Left lung (tissue), 10 donors: ENCODE results near the gene EML1. TPM values are rescaled to one million over a fixed set of nuclear protein-coding genes. Genes with fewer than 3 reads are reported as not detected.

Source experiments
- ATAC-seq: fragments of 200-7000 bp; cut with Tn5 transposase; one replicate; pipeline ENCODE4 v1.9.1; 2020; ENCODE audit warnings: moderate library complexity
- DNase-seq, 4 donors: peaks; one replicate each; pipeline ENCODE4 v3.0.0-alpha.2; 2013 to 2020
- H3K27ac ChIP-seq, 2 donors: fragments of 200-600 bp; sonication (generic) in 1 of 2; one replicate each; pipeline versions ENCODE4 v1.5.0 to v1.8.0; 2020 to 2021
- H3K27me3 ChIP-seq, 2 donors: fragments of 200-600 bp; sonication (generic) in 1 of 2; one replicate each; pipeline versions ENCODE4 v1.5.0 to v1.8.0; 2020 to 2021
- H3K36me3 ChIP-seq, 2 donors: fragments of 200-600 bp; sonication (generic) in 1 of 2; one replicate each; pipeline versions ENCODE4 v1.5.0 to v1.8.0; 2020 to 2021
- H3K4me1 ChIP-seq, 2 donors: fragments of 200-600 bp; one replicate each; pipeline ENCODE4 v1.8.0; 2021
- H3K4me3 ChIP-seq, 2 donors: fragments of 200-600 bp; sonication (generic) in 1 of 2; one replicate each; pipeline versions ENCODE4 v1.5.0 to v1.8.0; 2020 to 2021; ENCODE audit warnings: mild to moderate bottlenecking in 1 of 2
- H3K9me3 ChIP-seq, 2 donors: fragments of 200-600 bp; sonication (generic) in 1 of 2; one replicate each; pipeline versions ENCODE4 v1.5.0 to v1.8.0; 2020 to 2021
- CTCF ChIP-seq, 2 donors: fragments of 200-600 bp; sonication (generic) in 1 of 2; IDR thresholded peaks; one replicate each; pipeline versions ENCODE4 v1.5.0 to v1.8.0; 2021; ENCODE audit warnings: antibody characterized with exemption in 2 of 2
- intact Hi-C, 2 donors: fragments of 100-400 bp; cut with DNase I; formaldehyde crosslinking; loops; one replicate each; pipeline versions ENCODE4 v1.11.2 to v1.14.2; 2022
- polyA plus RNA-seq, 6 donors: library from polyadenylated mRNA; unstranded; fragments of 120-200 nt; gene quantifications; one replicate each; pipeline ENCODE4 v1.2.1, GENCODE V29; 2013; ENCODE audit not compliant: insufficient read length in 6 of 6
- total RNA-seq, 2 donors: library from RNA; stranded (reverse); fragmentation: NEBNext Ultra II Directional; extraction: Animal tissue kit (Norgen Biotek cat#: 25700); gene quantifications; one replicate each; pipeline ENCODE4 v1.2.1, GENCODE V29; 2021
- donor health status: DM: no; HTN: yes; CAD: no.
- donor health status: DM: no; HTN: no; CAD: no.

The EML1 gene
- total and polyA plus RNA-seq, 8 donors: 24.6 to 48.6 (median 42.2) TPM

GRCh38 chr14:99889268-99889667, 96.1 kb downstream of the EML1 start:
- Histone ChIP-seq H3K27me3 (no peaks in the 10 kb centered on the region), H3K4me1 (no peaks in the 10 kb centered on the region), H3K27ac (no peak overlapping the region), H3K9me3 (no peaks in the 10 kb centered on the region), H3K36me3 (no peaks in the 10 kb centered on the region), H3K4me3 (no peak overlapping the region)
- DNase-seq (no peak), ATAC-seq (no peak)
- intact Hi-C loops: loop anchor here in 1 of 2 donors (5.0 kb wide), 1 partner anchor 157 kb away; no protein-coding TSS in a partner anchor
- TF ChIP-seq CTCF (IDR thresholded peaks at IDR 0.05): no peak

- Histone ChIP-seq H3K36me3 (no peaks in the 10 kb centered on the region), H3K9me3 (no peaks in the 10 kb centered on the region), H3K4me1 (no peaks in the 10 kb centered on the region), H3K27me3 (no peaks in the 10 kb centered on the region), H3K27ac (no peak overlapping the region), H3K4me3 (no peak overlapping the region)
- no peak for DNase-seq
- intact Hi-C loops: no loop called here
- no peak for ATAC-seq
- TF ChIP-seq CTCF (IDR thresholded peaks at IDR 0.05): no peak
These were observed 98.1 kb downstream of the EML1 start for GRCh38 chr14:99891266-99891665.

DNA sequence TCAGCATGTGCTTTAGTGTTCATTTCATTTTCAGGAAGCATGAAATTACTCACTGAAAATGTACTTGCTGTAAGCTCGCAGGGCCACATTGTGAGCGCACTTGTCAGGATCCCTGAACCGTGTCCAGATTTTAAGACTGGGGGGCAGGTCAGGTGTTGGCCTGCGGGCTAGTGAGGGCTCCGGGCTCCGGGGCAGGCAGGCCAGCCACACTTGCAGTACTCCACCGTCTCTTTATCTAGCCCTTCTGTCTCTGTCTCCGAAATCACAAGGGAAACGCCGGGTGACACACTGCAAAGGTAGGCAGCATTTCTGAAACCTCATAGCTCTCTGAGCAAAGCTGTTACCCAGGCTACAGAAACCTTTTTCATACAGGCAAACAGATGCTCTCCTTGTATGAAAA, 98.7 kb downstream of the EML1 start:
- no peak overlapping the region for H3K27ac ChIP-seq
- H3K4me3 ChIP-seq: no peak overlapping the region
- H3K36me3 ChIP-seq: no peaks in the 10 kb centered on the region
- ATAC-seq (no peak), DNase-seq (no peak)
- TF ChIP-seq CTCF (IDR thresholded peaks at IDR 0.05): no peak
- no peaks in the 10 kb centered on the region for H3K9me3 ChIP-seq
- no peaks in the 10 kb centered on the region for H3K27me3 ChIP-seq
- no peaks in the 10 kb centered on the region for H3K4me1 ChIP-seq
- intact Hi-C loops: no loop called here

DNA sequence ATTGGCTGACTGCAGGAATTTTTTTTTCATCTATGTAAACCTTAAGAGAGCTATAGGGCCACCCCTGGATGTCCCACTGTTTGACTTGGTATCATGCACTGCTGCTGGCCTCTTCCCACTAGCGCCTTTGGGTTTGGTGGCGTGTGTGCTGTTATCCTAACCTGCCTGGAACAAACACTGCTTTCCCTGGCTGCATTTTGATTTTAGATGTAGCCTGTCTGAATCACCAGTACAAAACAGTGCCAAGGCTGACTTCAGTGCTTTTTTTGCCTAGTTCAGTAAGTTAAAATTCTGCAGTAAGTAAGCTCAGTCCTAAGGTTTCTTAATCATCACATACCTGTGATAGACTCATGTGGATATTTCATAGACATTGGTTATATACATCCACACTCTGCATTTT, 99.2 kb downstream of the EML1 start:
- no peak for TF ChIP-seq CTCF (IDR thresholded peaks at IDR 0.05)
- Histone ChIP-seq H3K27me3 (no peaks in the 10 kb centered on the region), H3K4me1 (no peaks in the 10 kb centered on the region), H3K9me3 (no peaks in the 10 kb centered on the region), H3K36me3 (no peaks in the 10 kb centered on the region), H3K4me3 (no peak overlapping the region), H3K27ac (no peak overlapping the region)
- ATAC-seq: no peak
- intact Hi-C loops: no loop called here
- DNase-seq: no peak

GRCh38 chr14:99896361-99896760, 103.1 kb downstream of the EML1 start:
- no peaks in the 10 kb centered on the region for H3K4me1 ChIP-seq
- H3K9me3 ChIP-seq: no peaks in the 10 kb centered on the region
- H3K36me3 ChIP-seq: peaks cover 0 to 5% of the 10 kb centered on the region in 2 donors
- TF ChIP-seq CTCF (IDR thresholded peaks at IDR 0.05): no peak
- H3K27me3 ChIP-seq: no peaks in the 10 kb centered on the region
- no peak overlapping the region for H3K27ac ChIP-seq
- intact Hi-C loops: no loop called here
- DNase-seq (no peak), ATAC-seq (no peak)
- H3K4me3 ChIP-seq: no peak overlapping the region
